Pericardium fibroblast (primary cell): ENCODE measurements around the gene ACOX2. TPM values are rescaled to one million over a fixed set of nuclear protein-coding genes. Genes with fewer than 3 reads are reported as not detected.

Experiments
- total RNA-seq: library from RNA; depleted of rRNA; stranded (reverse); fragments of >200 nt; gene quantifications from 2 replicates; pipeline ENCODE4 v1.2.3, GENCODE V29; 2015

Gene ACOX2
- 8.2 and 30.9 TPM in 2 replicates for total RNA-seq

GRCh38 chr3:58536501-58537411 is at the start of gene ACOX2:
ACOX2 (minus strand) TSS chr3:58537190; CDS start chr3:58535106, 2,084 bp downstream.

GRCh38 chr3:58577269-58577821 is 40.4 kb upstream of the ACOX2 start, which contains the start of gene FAM107A:
FAM107A (minus strand) TSS chr3:58577391; CDS start chr3:58569860, 7,531 bp downstream.

GRCh38 chr3:58491506-58492402 is 45.2 kb downstream of the ACOX2 start, which contains the start of gene KCTD6:
KCTD6 (plus strand) TSS chr3:58492096; CDS start chr3:58498756, 6,660 bp downstream.

Other genes starting within 250 kb of the ACOX2 start
- gene RPP14, start 230.9 kb downstream of the ACOX2 start, total RNA-seq, result 6.1 and 6.5 TPM in 2 replicates
- 10.3 and 13.3 TPM in 2 replicates for gene HTD2, start 230.7 kb downstream of the ACOX2 start, total RNA-seq
- 39.7 and 56.2 TPM in 2 replicates for gene PXK, start 204.3 kb downstream of the ACOX2 start, total RNA-seq
- gene PDHB, start 103.4 kb downstream of the ACOX2 start, total RNA-seq, result 68.1 and 116 TPM in 2 replicates
- gene KCTD6, start 45.1 kb downstream of the ACOX2 start, total RNA-seq, result 8.9 and 13.6 TPM in 2 replicates
- 2.6 and 7.7 TPM in 2 replicates for gene FAM107A, start 40.2 kb upstream of the ACOX2 start, total RNA-seq
- not detected in 2 replicates for gene FAM3D, start 129.6 kb upstream of the ACOX2 start, total RNA-seq